Measurements from ENCODE around the gene LARP6. TPM values are rescaled to one million over a fixed set of nuclear protein-coding genes. Genes with fewer than 3 reads are reported as not detected.

Gene LARP6
- total RNA-seq, 2 experiments from 2014 or later, result 0.31 TPM; not detected in 1

GRCh38 chr15:70866982-70867641 is 13.2 kb upstream of the LARP6 start:
- no peak for DNase-seq
- Histone ChIP-seq H3K36me3 (ENCODE audit: insufficient read depth, low read length) (no peaks in the 10 kb centered on the region), H3K4me3 (ENCODE audit: low read length) (no peak overlapping the region), H3K27me3 (ENCODE audit: control insufficient read depth in 1 of 2, insufficient read depth in 2 of 2, low read length in 2 of 2) (no peaks in the 10 kb centered on the region), H3K27ac (ENCODE audit: low read depth in 1 of 2, low read length in 2 of 2) (no peak overlapping the region), H3K9me3 (ENCODE audit: control insufficient read depth in 1 of 2, insufficient read depth in 1 of 2, low read length in 2 of 2) (no peaks in the 10 kb centered on the region), H3K4me1 (ENCODE audit: insufficient read depth, low read length) (no peaks in the 10 kb centered on the region)
- Mint-ChIP-seq H3K4me1 (ENCODE audit: low read depth) (no peaks in the 10 kb centered on the region), H3K9me3 (no peaks in the 10 kb centered on the region), H3K36me3 (ENCODE audit: low read depth) (no peaks in the 10 kb centered on the region), H3K27ac (no peak overlapping the region), H3K27me3 (peaks cover 19% of the 10 kb centered on the region), H3K4me3 (no peak overlapping the region)
- POLR2A ChIA-PET, result no interaction called here
- no peak for ATAC-seq (ENCODE audit: poor library complexity)
- CTCF ChIA-PET, result no interaction called here
- intact Hi-C loops (cut with DNase I, micrococcal nuclease), result no loop called here
- TF ChIP-seq CTCF (IDR thresholded peaks at IDR 0.05), result no peak

GRCh38 chr15:70863450-70864218 is 9.7 kb upstream of the LARP6 start:
- H3K4me3 Mint-ChIP-seq, result no peak overlapping the region

GRCh38 chr15:70859998-70860397 is 6.0 kb upstream of the LARP6 start:
- CTCF ChIA-PET, result no interaction called here
- no peak overlapping the region for H3K4me3 ChIP-seq (ENCODE audit: low read length)
- Mint-ChIP-seq H3K9me3 (no peaks in the 10 kb centered on the region), H3K4me1 (ENCODE audit: low read depth) (no peaks in the 10 kb centered on the region), H3K36me3 (ENCODE audit: low read depth) (no peaks in the 10 kb centered on the region), H3K27me3 (peaks cover 48% of the 10 kb centered on the region), H3K27ac (no peak overlapping the region), H3K4me3 (no peak overlapping the region)
- no peaks in the 10 kb centered on the region for H3K36me3 ChIP-seq (ENCODE audit: insufficient read depth, low read length)
- POLR2A ChIA-PET, result no interaction called here
- H3K27me3 ChIP-seq (ENCODE audit: control insufficient read depth in 1 of 2, insufficient read depth in 2 of 2, low read length in 2 of 2), result peaks cover 7 to 21% of the 10 kb centered on the region in 2 experiments
- no peaks in the 10 kb centered on the region for H3K4me1 ChIP-seq (ENCODE audit: insufficient read depth, low read length)
- DNase-seq, result no peak
- no peak for ATAC-seq (ENCODE audit: poor library complexity)
- H3K27ac ChIP-seq (ENCODE audit: low read depth in 1 of 2, low read length in 2 of 2), result no peak overlapping the region
- TF ChIP-seq CTCF (IDR thresholded peaks at IDR 0.05), result no peak
- H3K9me3 ChIP-seq (ENCODE audit: control insufficient read depth in 1 of 2, insufficient read depth in 1 of 2, low read length in 2 of 2), result no peaks in the 10 kb centered on the region
- intact Hi-C loops (cut with DNase I, micrococcal nuclease), result no loop called here

More at GRCh38 chr15:70863450-70864218, 9.7 kb upstream of the LARP6 start:
- intact Hi-C loops (cut with DNase I, micrococcal nuclease), result no loop called here
- Histone ChIP-seq H3K36me3 (ENCODE audit: insufficient read depth, low read length) (no peaks in the 10 kb centered on the region), H3K27ac (ENCODE audit: low read depth in 1 of 2, low read length in 2 of 2) (no peak overlapping the region), H3K4me3 (ENCODE audit: low read length) (no peak overlapping the region), H3K27me3 (ENCODE audit: control insufficient read depth in 1 of 2, insufficient read depth in 2 of 2, low read length in 2 of 2) (peaks cover 0 to 3% of the 10 kb centered on the region in 2 experiments), H3K9me3 (ENCODE audit: control insufficient read depth in 1 of 2, insufficient read depth in 1 of 2, low read length in 2 of 2) (no peaks in the 10 kb centered on the region), H3K4me1 (ENCODE audit: insufficient read depth, low read length) (no peaks in the 10 kb centered on the region)
- Mint-ChIP-seq H3K9me3 (no peaks in the 10 kb centered on the region), H3K27ac (no peak overlapping the region), H3K4me1 (ENCODE audit: low read depth) (no peaks in the 10 kb centered on the region), H3K36me3 (ENCODE audit: low read depth) (no peaks in the 10 kb centered on the region), H3K27me3 (peaks cover 28% of the 10 kb centered on the region)
- TF ChIP-seq CTCF (IDR thresholded peaks at IDR 0.05), result no peak
- DNase-seq (no peak), ATAC-seq (ENCODE audit: poor library complexity) (no peak)
- ChIA-PET CTCF (no interaction called here), POLR2A (interaction anchor here (0.8 kb wide), 1 partner anchor 587 kb away, joined by 3 read pairs; no protein-coding TSS in a partner anchor)

Measured in CD4-positive, alpha-beta T cell (primary cell).